HL-60 (cell line): ENCODE data around the gene WLS.

Experiments
- CTCF ChIP-seq: IDR thresholded peaks from one replicate; pipeline ENCODE4 v1.5.1; 2011; ENCODE audit warnings: low read length, control low read depth, inconsistent platforms; ENCODE audit not compliant: insufficient read depth
- POLR2AphosphoS5 ChIP-seq: IDR thresholded peaks from 2 replicates; pipeline ENCODE4 v1.6.1; 2012; ENCODE audit warnings: low read depth
- REST ChIP-seq: IDR thresholded peaks from 2 replicates; pipeline ENCODE4 v1.6.1; 2012; ENCODE audit warnings: low read depth; ENCODE audit not compliant: insufficient replicate concordance

GRCh38 chr1:68163220-68163619, 69.1 kb downstream of the WLS start:
- TF ChIP-seq CTCF (no peak), REST (no peak), POLR2AphosphoS5 (no peak)
